Spleen (tissue), 11 donors: Measurements from ENCODE around the gene LRBA. TPM values are rescaled to one million over a fixed set of nuclear protein-coding genes. Genes with fewer than 3 reads are reported as not detected.
"Not testable (repeated sequence)": the region's sequence is repeated elsewhere in the genome, so short reads cannot be mapped to it uniquely, and the experiment has no call there.

Experiments
- DNase-seq: peaks from one replicate; pipeline ENCODE4 v3.0.0-alpha.2; 2020
- H3K27ac ChIP-seq, 8 donors: fragments of 200-600 bp; sonication (generic) in 7 of 8; 1 replicate in 4 of 8; 2 replicates in 4 of 8; pipeline versions ENCODE4 v1.5.0 to v1.8.0; 2016 to 2021; ENCODE audit warnings: inconsistent platforms in 4 of 8, mild to moderate bottlenecking in 4 of 8, moderate library complexity in 1 of 8
- H3K27me3 ChIP-seq, 7 donors: fragments of 200-600 bp; sonication (generic) in 6 of 7; replicated peaks in 1 of 7; 1 replicate in 4 of 7; 2 replicates in 3 of 7; pipeline versions ENCODE4 v1.5.0 to v1.8.0; 2016 to 2021; ENCODE audit warnings: inconsistent platforms in 3 of 7, mild to moderate bottlenecking in 1 of 7
- H3K36me3 ChIP-seq, 6 donors: fragments of 200-600 bp; sonication (generic) in 5 of 6; 1 replicate in 4 of 6; 2 replicates in 2 of 6; pipeline versions ENCODE4 v1.5.0 to v1.8.0; 2016 to 2021; ENCODE audit warnings: inconsistent platforms in 2 of 6
- H3K4me1 ChIP-seq, 6 donors: fragments of 200-600 bp; sonication (generic) in 5 of 6; 1 replicate in 3 of 6; 2 replicates in 3 of 6; pipeline versions ENCODE4 v1.5.0 to v1.8.0; 2016 to 2021; ENCODE audit warnings: inconsistent platforms in 3 of 6
- H3K4me3 ChIP-seq, 8 donors: fragments of 200-600 bp; sonication (generic) in 7 of 8; 1 replicate in 4 of 8; 2 replicates in 4 of 8; pipeline versions ENCODE4 v1.5.0 to v1.8.0; 2016 to 2021; ENCODE audit warnings: inconsistent platforms in 4 of 8, mild to moderate bottlenecking in 4 of 8, moderate library complexity in 2 of 8
- H3K9me3 ChIP-seq, 8 donors: fragments of 200-600 bp; sonication (generic) in 7 of 8; 1 replicate in 4 of 8; 2 replicates in 4 of 8; pipeline versions ENCODE4 v1.5.0 to v1.8.0; 2016 to 2021; ENCODE audit warnings: inconsistent platforms in 4 of 8
- POLR2A ChIP-seq, 3 donors: fragments of 450-650 bp; IDR thresholded peaks; one replicate each; pipeline ENCODE4 v1.5.1; 2017; ENCODE audit warnings: antibody characterized with exemption in 3 of 3, mild to moderate bottlenecking in 1 of 3
- POLR2AphosphoS5 ChIP-seq, 3 donors: sonication (generic); formaldehyde crosslinking; IDR thresholded peaks; one replicate each; pipeline ENCODE4 v1.5.1; 2017; ENCODE audit warnings: antibody characterized with exemption in 3 of 3
- WGBS, 5 donors: extraction: QIAGEN DNeasy Blood & Tissue Kit in 3 of 5; methylation state at CpG; one replicate each; pipeline versions ENCODE4 v1.1.5 to v1.1.7; 2013 to 2018; 5-methylcytosine and 5-hydroxymethylcytosine counted together
- intact Hi-C: fragments of 100-400 bp; cut with DNase I; formaldehyde crosslinking; loops from one replicate; pipeline ENCODE4 v1.15.0; 2023; ENCODE audit warnings: low total_unique reads
- polyA plus RNA-seq, 3 donors: library from polyadenylated mRNA; stranded (reverse); fragments of 200-250 nt; gene quantifications; one replicate each; pipeline ENCODE4 v1.2.1, GENCODE V29; 2013
- total RNA-seq, 7 donors: library from RNA; depleted of rRNA in 3 of 7; stranded (reverse); fragments of >200 nt in 3 of 7; fragmentation: NEBNext Ultra II Directional in 4 of 7; extraction: Animal tissue kit (Norgen Biotek cat#: 25700) in 4 of 7; gene quantifications; one replicate each; pipeline versions ENCODE4 v1.1.0 to v1.2.1, GENCODE V29; 2016 to 2021
- TF ChIP-seq, protein P1 (sequence below), 11 experiments: fragments of 200-600 bp in 7 of 11; fragments of 450-650 bp in 4 of 11; sonication (generic) in 4 of 11; IDR thresholded peaks in 8 of 11; conservative IDR thresholded peaks in 3 of 11; 1 replicate in 7 of 11; 2 replicates in 4 of 11; pipeline versions ENCODE4 v1.4.0 to v1.8.0; 2016 to 2021; ENCODE audit warnings: antibody characterized with exemption in 11 of 11, inconsistent platforms in 4 of 11, mild to moderate bottlenecking in 1 of 11
- donor health status: healthy with polysubstance abuse.
- donor health status: DM: no; HTN: no; CAD: no; lungs with moderate emphysema.
- donor health status: DM: no; HTN: no; CAD: no.
- donor health status: Bipolar disorder and iron deficiency.
- donor health status: healthy.
- donor health status: DM: no; HTN: no; CAD: no.
- donor health status: DM: yes; HTN: yes; CAD: no.

The LRBA gene
- total and polyA plus RNA-seq, 10 donors, result 8.2 to 84.9 (median 50.5) TPM

DNA sequence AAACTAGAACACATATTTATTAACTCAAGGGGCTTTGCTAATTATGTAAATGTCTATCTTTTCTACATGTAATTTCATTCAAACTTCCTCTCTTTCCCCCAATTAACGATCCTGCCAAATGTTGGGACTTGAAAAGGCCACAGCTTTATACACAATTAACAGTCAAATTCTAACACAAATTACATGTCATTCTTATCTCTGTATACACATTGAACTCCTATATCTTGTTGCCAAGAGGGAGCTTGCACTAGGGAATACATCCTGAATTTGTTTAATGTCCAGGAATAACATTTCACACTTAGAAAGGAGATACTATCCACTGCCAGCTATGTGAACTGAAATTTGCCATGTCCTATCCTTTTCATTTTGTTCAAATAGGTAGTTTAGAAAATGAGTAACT is 472.0 kb downstream of the LRBA start:
- Histone ChIP-seq H3K4me3 (no peak overlapping the region), H3K27me3 (no peaks in the 10 kb centered on the region), H3K27ac (no peak overlapping the region), H3K36me3 (no peaks in the 10 kb centered on the region), H3K4me1 (no peaks in the 10 kb centered on the region), H3K9me3 (no peaks in the 10 kb centered on the region)
- intact Hi-C loops, result no loop called here
- DNase-seq, result no peak
- WGBS, 5 donors, result 55 to 94% (median 63%) methylated on average over 1 of the region's 1 CpG
- TF ChIP-seq POLR2A (IDR thresholded peaks at IDR 0.05), result no peak
- TF ChIP-seq, protein P1, sequence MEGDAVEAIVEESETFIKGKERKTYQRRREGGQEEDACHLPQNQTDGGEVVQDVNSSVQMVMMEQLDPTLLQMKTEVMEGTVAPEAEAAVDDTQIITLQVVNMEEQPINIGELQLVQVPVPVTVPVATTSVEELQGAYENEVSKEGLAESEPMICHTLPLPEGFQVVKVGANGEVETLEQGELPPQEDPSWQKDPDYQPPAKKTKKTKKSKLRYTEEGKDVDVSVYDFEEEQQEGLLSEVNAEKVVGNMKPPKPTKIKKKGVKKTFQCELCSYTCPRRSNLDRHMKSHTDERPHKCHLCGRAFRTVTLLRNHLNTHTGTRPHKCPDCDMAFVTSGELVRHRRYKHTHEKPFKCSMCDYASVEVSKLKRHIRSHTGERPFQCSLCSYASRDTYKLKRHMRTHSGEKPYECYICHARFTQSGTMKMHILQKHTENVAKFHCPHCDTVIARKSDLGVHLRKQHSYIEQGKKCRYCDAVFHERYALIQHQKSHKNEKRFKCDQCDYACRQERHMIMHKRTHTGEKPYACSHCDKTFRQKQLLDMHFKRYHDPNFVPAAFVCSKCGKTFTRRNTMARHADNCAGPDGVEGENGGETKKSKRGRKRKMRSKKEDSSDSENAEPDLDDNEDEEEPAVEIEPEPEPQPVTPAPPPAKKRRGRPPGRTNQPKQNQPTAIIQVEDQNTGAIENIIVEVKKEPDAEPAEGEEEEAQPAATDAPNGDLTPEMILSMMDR (IDR thresholded peaks at IDR 0.05 in 8 of 11, conservative IDR thresholded peaks at IDR 0.05 in 3 of 11), result no peak
- no peak for TF ChIP-seq POLR2AphosphoS5 (IDR thresholded peaks at IDR 0.05)

DNA sequence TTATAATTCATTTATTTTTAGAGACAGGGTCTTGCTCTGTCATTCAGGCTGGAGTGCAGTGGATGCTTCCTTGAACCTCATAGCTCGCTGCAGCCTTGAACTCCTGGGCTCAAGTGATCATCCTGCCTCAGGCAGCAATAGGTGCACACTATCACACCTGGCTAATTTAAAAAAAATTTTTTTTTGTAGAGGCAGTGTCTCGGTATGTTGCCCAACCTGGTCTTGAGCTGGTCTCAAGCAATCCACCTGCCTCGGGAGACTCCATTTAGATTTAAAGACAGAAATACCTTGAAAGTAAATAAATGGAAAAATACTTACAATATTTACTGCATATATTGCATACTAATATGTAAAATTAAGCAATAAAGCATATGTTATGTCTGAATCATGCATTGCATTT is 473.4 kb downstream of the LRBA start:
- intact Hi-C loops, result no loop called here
- no peak overlapping the region for H3K4me3 ChIP-seq
- no peaks in the 10 kb centered on the region for H3K27me3 ChIP-seq
- no peaks in the 10 kb centered on the region for H3K4me1 ChIP-seq
- no peak for TF ChIP-seq POLR2AphosphoS5 (IDR thresholded peaks at IDR 0.05)
- TF ChIP-seq, protein P1 (IDR thresholded peaks at IDR 0.05 in 8 of 11, conservative IDR thresholded peaks at IDR 0.05 in 3 of 11), result no peak
- no peak for TF ChIP-seq POLR2A (IDR thresholded peaks at IDR 0.05)
- DNase-seq, result no peak
- WGBS, 5 donors, result 90 to 96% (median 90%) methylated on average over 3 of the region's 3 CpGs
- no peaks in the 10 kb centered on the region for H3K9me3 ChIP-seq
- H3K36me3 ChIP-seq, result no peaks in the 10 kb centered on the region
- H3K27ac ChIP-seq, result no peak overlapping the region

DNA sequence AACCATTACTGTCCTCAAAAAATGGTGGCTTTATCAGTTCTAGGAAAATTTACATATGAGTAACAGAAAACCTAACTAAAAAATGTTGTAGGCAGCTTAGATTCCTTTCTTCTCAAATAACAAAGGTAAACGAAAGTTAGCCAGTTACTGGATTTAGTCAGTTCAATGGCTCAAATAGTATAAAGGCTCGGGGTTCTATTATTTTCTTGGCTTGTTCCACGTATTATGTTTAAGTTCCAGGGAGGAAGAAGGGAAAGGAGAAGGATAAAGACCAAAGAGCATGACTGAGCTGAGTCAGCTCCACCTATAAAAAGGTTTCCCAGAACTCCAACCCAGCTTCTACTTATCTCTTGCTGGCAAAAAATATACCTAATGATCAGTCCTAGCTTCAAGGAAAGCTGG is 474.1 kb downstream of the LRBA start:
- intact Hi-C loops, result no loop called here
- Histone ChIP-seq H3K9me3 (no peaks in the 10 kb centered on the region), H3K4me3 (no peak overlapping the region), H3K36me3 (no peaks in the 10 kb centered on the region), H3K27ac (no peak overlapping the region), H3K27me3 (no peaks in the 10 kb centered on the region), H3K4me1 (no peaks in the 10 kb centered on the region)
- no peak for DNase-seq
- no peak for TF ChIP-seq POLR2A (IDR thresholded peaks at IDR 0.05)
- TF ChIP-seq, protein P1 (IDR thresholded peaks at IDR 0.05 in 8 of 11, conservative IDR thresholded peaks at IDR 0.05 in 3 of 11), result no peak
- no peak for TF ChIP-seq POLR2AphosphoS5 (IDR thresholded peaks at IDR 0.05)
- 88 to 91% (median 89%) methylated on average over 3 of the region's 3 CpGs for WGBS, 5 donors

DNA sequence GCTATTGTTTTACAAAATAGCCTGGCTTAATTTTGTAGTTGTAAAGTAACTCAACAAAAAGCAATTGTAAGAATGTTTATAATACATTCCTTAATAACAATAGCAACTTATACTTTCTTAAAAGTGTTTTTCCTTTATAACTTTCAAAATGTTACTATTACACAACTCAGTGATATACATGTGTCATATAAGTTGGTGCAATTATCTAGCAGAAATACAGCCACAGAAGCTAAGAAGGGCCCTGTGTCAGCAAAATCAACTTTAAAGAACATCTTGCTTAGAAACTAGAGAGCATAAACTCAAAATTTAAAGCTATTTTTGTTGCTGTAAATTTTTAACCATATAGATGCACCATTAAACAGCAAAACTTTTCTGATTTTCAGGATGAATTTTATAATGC is 474.5 kb downstream of the LRBA start:
- H3K27ac ChIP-seq, result no peak overlapping the region
- no peaks in the 10 kb centered on the region for H3K4me1 ChIP-seq
- no peak for TF ChIP-seq POLR2A (IDR thresholded peaks at IDR 0.05)
- TF ChIP-seq POLR2AphosphoS5 (IDR thresholded peaks at IDR 0.05), result no peak
- TF ChIP-seq, protein P1 (IDR thresholded peaks at IDR 0.05 in 8 of 11, conservative IDR thresholded peaks at IDR 0.05 in 3 of 11), result no peak
- intact Hi-C loops, result no loop called here
- no peaks in the 10 kb centered on the region for H3K9me3 ChIP-seq
- no peaks in the 10 kb centered on the region for H3K27me3 ChIP-seq
- H3K36me3 ChIP-seq, result no peaks in the 10 kb centered on the region
- no peak for DNase-seq
- no peak overlapping the region for H3K4me3 ChIP-seq

DNA sequence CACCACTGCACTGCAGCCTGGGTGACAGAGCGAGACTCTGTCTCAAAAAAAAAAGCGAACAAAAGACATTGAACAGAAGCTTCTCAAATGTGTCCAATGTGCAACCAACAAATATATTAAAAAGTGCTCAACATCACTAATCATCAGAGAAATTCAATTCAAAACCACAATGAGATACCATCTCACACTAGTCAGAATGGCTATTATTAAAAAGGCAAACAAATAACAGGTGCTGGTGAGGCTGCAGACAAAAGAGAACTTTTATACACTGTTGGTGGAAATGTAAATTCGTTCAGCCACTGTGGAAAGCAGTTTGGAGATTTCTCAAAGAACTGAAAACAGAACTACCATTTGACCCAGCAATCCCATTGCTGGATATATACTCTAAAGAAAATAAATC is 477.2 kb downstream of the LRBA start:
- H3K4me3 ChIP-seq, H3K4me1 ChIP-seq, intact Hi-C loops, H3K27ac ChIP-seq, H3K36me3 ChIP-seq, H3K9me3 ChIP-seq, H3K27me3 ChIP-seq, DNase-seq: not testable (repeated sequence)
- WGBS, 5 donors, result 92 to 98% (median 95%) methylated on average over 3 of the region's 3 CpGs
